HEK293 (cell line): ENCODE measurements around the gene TTYH2.

ENCODE experiments used
- CTCF ChIA-PET: fragments of 350-600 bp; formaldehyde crosslinking; extraction: SDS; loops from one replicate; lab custom pipeline; 2021; ENCODE audit warnings: antibody characterized with exemption; lab: Yijun Ruan, JAX
- POLR2A ChIA-PET: fragments of 300-600 bp; formaldehyde crosslinking; extraction: SDS; loops from one replicate; lab custom pipeline; 2020; ENCODE audit warnings: antibody characterized with exemption, inconsistent platforms; lab: Yijun Ruan, JAX
- H3K27ac ChIP-seq: fragments of 200-500 bp; sonication (Bioruptor generic); 2 replicates; pipeline ENCODE4 v1.5.1; 2014; ENCODE audit warnings: low read depth, low read length, control low read depth, inconsistent platforms; ENCODE audit errors: extremely low read depth
- H3K36me3 ChIP-seq, 2 experiments: fragments of 200-500 bp in 1 of 2; sonication (Bioruptor generic) in 1 of 2; 1 replicate in 1 of 2; 2 replicates in 1 of 2; pipeline ENCODE4 v1.5.1; 2014 to 2017; ENCODE audit warnings: inconsistent platforms in 2 of 2, low read length in 2 of 2; ENCODE audit not compliant: control insufficient read depth in 2 of 2, insufficient read depth in 1 of 2
- H3K4me1 ChIP-seq: fragments of 200-500 bp; sonication (Bioruptor generic); 2 replicates; pipeline ENCODE4 v1.5.1; 2014; ENCODE audit warnings: mild to moderate bottlenecking, low read length, inconsistent platforms; ENCODE audit not compliant: control insufficient read depth, insufficient read depth
- H3K4me3 ChIP-seq: 2 replicates; pipeline ENCODE4 v1.5.1; 2011; ENCODE audit warnings: low read depth, mild to moderate bottlenecking, control low read depth, low read length, moderate library complexity
- H3K9me3 ChIP-seq: fragments of 200-500 bp; sonication (Bioruptor generic); 2 replicates; pipeline ENCODE4 v1.5.1; 2014; ENCODE audit warnings: low read depth, low read length, inconsistent platforms; ENCODE audit not compliant: control insufficient read depth, insufficient read depth
- GLIS1 ChIP-seq: fragments of 450-650 bp; formaldehyde crosslinking; IDR thresholded peaks from 2 replicates; pipeline ENCODE4 v1.5.1; 2016; ENCODE audit warnings: missing biosample characterization, missing genetic modification characterization
- KLF1 ChIP-seq: fragments of 450-650 bp; formaldehyde crosslinking; IDR thresholded peaks from 2 replicates; pipeline ENCODE4 v1.5.1; 2016; ENCODE audit warnings: missing biosample characterization, missing genetic modification characterization
- MYNN ChIP-seq: fragments of 450-650 bp; formaldehyde crosslinking; IDR thresholded peaks from 2 replicates; pipeline ENCODE4 v1.5.1; 2016; ENCODE audit warnings: missing biosample characterization, missing genetic modification characterization, borderline replicate concordance
- REPIN1 ChIP-seq: fragments of 450-650 bp; formaldehyde crosslinking; IDR thresholded peaks from 2 replicates; pipeline ENCODE4 v1.5.1; 2017; ENCODE audit warnings: missing biosample characterization, missing genetic modification characterization, low read depth
- ZBTB17 ChIP-seq: fragments of 450-650 bp; formaldehyde crosslinking; IDR thresholded peaks from 2 replicates; pipeline ENCODE4 v1.5.1; 2016; ENCODE audit warnings: missing biosample characterization, missing genetic modification characterization
- ZIC2 ChIP-seq: fragments of 450-650 bp; formaldehyde crosslinking; IDR thresholded peaks from 2 replicates; pipeline ENCODE4 v1.5.1; 2016; ENCODE audit warnings: missing biosample characterization, missing genetic modification characterization
- ZNF10 ChIP-seq: fragments of 450-650 bp; formaldehyde crosslinking; IDR thresholded peaks from 2 replicates; pipeline ENCODE4 v1.5.1; 2017; ENCODE audit warnings: missing biosample characterization, missing genetic modification characterization
- ZNF175 ChIP-seq: fragments of 450-650 bp; formaldehyde crosslinking; IDR thresholded peaks from 2 replicates; pipeline ENCODE4 v1.5.1; 2016; ENCODE audit warnings: missing biosample characterization, missing genetic modification characterization
- ZNF394 ChIP-seq: fragments of 450-650 bp; formaldehyde crosslinking; IDR thresholded peaks from 2 replicates; pipeline ENCODE4 v1.5.1; 2016; ENCODE audit warnings: missing biosample characterization, missing genetic modification characterization, mild to moderate bottlenecking, moderate library complexity, borderline replicate concordance
- ZNF48 ChIP-seq: fragments of 450-650 bp; formaldehyde crosslinking; IDR thresholded peaks from 2 replicates; pipeline ENCODE4 v1.5.1; 2016; ENCODE audit warnings: missing biosample characterization, missing genetic modification characterization
- ZNF629 ChIP-seq: fragments of 450-650 bp; formaldehyde crosslinking; IDR thresholded peaks from 2 replicates; pipeline ENCODE4 v1.5.1; 2017; ENCODE audit warnings: missing biosample characterization, missing genetic modification characterization
- ZNF701 ChIP-seq: fragments of 450-650 bp; formaldehyde crosslinking; IDR thresholded peaks from 2 replicates; pipeline ENCODE4 v1.5.1; 2016; ENCODE audit warnings: missing biosample characterization, missing genetic modification characterization
- ZNF747 ChIP-seq: fragments of 450-650 bp; formaldehyde crosslinking; IDR thresholded peaks from 2 replicates; pipeline ENCODE4 v1.5.1; 2016; ENCODE audit warnings: missing biosample characterization, missing genetic modification characterization
- ZNF791 ChIP-seq: fragments of 450-650 bp; formaldehyde crosslinking; IDR thresholded peaks from 2 replicates; pipeline ENCODE4 v1.5.1; 2016; ENCODE audit warnings: missing biosample characterization, missing genetic modification characterization
- ZXDB ChIP-seq: fragments of 450-650 bp; formaldehyde crosslinking; IDR thresholded peaks from 2 replicates; pipeline ENCODE4 v1.5.1; 2016; ENCODE audit warnings: missing biosample characterization, missing genetic modification characterization
- TF ChIP-seq, protein P1 (sequence below): fragments of 450-650 bp; formaldehyde crosslinking; IDR thresholded peaks from 2 replicates; pipeline ENCODE4 v1.5.1; 2016; ENCODE audit warnings: missing biosample characterization, missing genetic modification characterization
- TF ChIP-seq, protein P2 (sequence below): fragments of 450-650 bp; formaldehyde crosslinking; conservative IDR thresholded peaks from 2 replicates; pipeline ENCODE4 v1.5.1; 2016; ENCODE audit warnings: low read depth, missing biosample characterization, missing genetic modification characterization
- TF ChIP-seq, protein P3 (sequence below): fragments of 450-650 bp; formaldehyde crosslinking; IDR thresholded peaks from 2 replicates; pipeline ENCODE4; 2016; ENCODE audit warnings: missing biosample characterization, missing genetic modification characterization

TTYH2 gene

DNA sequence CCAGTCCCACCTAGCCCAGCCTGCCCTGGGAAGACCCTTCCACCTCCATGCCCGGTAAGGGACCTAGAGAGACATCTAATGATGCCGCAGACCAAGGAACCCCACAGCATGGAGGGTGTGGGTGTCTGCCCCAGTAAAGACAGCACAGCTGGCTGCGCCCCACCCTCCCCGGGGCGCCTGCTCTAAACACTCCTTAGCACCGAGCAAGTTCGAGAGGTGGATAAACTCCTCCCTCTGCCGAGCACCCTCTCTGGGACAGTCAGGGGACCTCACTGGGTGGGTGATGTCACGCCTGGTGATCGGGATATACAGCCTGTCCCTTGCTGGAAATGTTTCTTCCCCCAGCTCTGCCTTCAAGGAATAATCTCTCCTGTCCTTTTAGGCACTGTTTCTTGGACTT is 43.9 kb downstream of the TTYH2 start:
- no peaks in the 10 kb centered on the region for H3K4me1 ChIP-seq
- no peaks in the 10 kb centered on the region; a peak in 1 of 3 replicates for H3K36me3 ChIP-seq
- no peak overlapping the region for H3K4me3 ChIP-seq
- no peak for TF ChIP-seq ZBTB17
- no peak for TF ChIP-seq ZXDB (tag by site-specific recombination)
- TF ChIP-seq ZNF629 = no peak
- TF ChIP-seq, protein P1, sequence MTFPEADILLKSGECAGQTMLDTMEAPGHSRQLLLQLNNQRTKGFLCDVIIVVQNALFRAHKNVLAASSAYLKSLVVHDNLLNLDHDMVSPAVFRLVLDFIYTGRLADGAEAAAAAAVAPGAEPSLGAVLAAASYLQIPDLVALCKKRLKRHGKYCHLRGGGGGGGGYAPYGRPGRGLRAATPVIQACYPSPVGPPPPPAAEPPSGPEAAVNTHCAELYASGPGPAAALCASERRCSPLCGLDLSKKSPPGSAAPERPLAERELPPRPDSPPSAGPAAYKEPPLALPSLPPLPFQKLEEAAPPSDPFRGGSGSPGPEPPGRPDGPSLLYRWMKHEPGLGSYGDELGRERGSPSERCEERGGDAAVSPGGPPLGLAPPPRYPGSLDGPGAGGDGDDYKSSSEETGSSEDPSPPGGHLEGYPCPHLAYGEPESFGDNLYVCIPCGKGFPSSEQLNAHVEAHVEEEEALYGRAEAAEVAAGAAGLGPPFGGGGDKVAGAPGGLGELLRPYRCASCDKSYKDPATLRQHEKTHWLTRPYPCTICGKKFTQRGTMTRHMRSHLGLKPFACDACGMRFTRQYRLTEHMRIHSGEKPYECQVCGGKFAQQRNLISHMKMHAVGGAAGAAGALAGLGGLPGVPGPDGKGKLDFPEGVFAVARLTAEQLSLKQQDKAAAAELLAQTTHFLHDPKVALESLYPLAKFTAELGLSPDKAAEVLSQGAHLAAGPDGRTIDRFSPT (tag by site-specific recombination) = no peak
- ChIA-PET POLR2A (no interaction called here), CTCF (interaction anchor here (0.8 kb wide), 1 partner anchor 43 kb away, joined by 3 read pairs; no protein-coding TSS in a partner anchor)
- no peaks in the 10 kb centered on the region for H3K9me3 ChIP-seq
- no peak overlapping the region for H3K27ac ChIP-seq

DNA sequence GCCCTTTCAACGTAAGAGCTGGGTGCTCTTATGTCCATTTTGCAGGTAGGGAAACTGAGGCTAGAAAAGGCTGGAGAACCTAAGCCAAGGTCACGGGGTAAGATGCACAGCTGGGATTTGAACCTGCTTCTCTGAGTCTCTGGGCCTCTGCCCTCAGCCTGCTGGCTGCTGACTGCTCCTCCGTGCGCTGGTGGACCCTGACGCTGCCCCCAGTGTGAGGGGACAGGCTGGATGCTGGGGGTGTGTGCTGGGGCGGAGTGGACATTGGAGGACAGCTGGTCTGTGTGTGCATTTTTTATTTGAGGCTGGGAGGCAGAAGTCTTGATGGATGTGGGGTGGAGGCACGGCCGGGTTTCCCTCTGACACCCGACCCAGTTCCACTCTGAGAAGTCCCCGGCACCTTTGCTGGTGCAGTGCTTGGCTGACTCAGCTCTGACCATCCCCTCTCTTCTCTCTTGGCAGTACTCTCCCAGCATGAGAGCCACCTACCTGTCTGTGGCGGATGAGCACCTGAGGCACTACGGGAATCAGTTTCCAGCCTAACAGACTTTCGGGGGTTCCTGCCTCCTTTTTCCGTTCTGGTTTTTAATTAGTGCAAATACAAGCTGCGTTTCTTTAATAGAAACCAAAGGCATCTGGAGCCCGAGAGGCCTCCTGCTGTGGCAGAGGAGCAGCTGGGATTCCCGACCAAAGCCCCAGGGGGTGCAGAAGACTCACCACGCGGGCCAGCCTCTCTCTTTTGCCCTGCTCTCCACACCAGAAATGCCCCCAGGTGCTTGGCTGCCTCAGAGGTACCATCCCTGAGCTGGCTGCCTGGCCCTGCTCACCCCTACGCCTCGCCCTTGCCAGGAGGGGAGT is 46.5 kb downstream of the TTYH2 start:
- no peak overlapping the region for H3K27ac ChIP-seq
- POLR2A ChIA-PET = no interaction called here
- TF ChIP-seq REPIN1 (no peak), MYNN (tag by site-specific recombination) (no peak), ZNF394 (tag by site-specific recombination) (peak; percentile 60; the same call in 1 of the 2 replicates), ZIC2 (peak; percentile 72), ZNF48 (tag by site-specific recombination) (no peak), GLIS1 (tag by site-specific recombination) (peak; percentile 85), ZNF175 (tag by site-specific recombination) (no peak), ZNF747 (no peak), ZNF10 (tag by site-specific recombination) (no peak), ZNF791 (tag by site-specific recombination) (no peak), ZNF701 (tag by site-specific recombination) (no peak), KLF1 (tag by site-specific recombination) (no peak)
- TF ChIP-seq, protein P2, sequence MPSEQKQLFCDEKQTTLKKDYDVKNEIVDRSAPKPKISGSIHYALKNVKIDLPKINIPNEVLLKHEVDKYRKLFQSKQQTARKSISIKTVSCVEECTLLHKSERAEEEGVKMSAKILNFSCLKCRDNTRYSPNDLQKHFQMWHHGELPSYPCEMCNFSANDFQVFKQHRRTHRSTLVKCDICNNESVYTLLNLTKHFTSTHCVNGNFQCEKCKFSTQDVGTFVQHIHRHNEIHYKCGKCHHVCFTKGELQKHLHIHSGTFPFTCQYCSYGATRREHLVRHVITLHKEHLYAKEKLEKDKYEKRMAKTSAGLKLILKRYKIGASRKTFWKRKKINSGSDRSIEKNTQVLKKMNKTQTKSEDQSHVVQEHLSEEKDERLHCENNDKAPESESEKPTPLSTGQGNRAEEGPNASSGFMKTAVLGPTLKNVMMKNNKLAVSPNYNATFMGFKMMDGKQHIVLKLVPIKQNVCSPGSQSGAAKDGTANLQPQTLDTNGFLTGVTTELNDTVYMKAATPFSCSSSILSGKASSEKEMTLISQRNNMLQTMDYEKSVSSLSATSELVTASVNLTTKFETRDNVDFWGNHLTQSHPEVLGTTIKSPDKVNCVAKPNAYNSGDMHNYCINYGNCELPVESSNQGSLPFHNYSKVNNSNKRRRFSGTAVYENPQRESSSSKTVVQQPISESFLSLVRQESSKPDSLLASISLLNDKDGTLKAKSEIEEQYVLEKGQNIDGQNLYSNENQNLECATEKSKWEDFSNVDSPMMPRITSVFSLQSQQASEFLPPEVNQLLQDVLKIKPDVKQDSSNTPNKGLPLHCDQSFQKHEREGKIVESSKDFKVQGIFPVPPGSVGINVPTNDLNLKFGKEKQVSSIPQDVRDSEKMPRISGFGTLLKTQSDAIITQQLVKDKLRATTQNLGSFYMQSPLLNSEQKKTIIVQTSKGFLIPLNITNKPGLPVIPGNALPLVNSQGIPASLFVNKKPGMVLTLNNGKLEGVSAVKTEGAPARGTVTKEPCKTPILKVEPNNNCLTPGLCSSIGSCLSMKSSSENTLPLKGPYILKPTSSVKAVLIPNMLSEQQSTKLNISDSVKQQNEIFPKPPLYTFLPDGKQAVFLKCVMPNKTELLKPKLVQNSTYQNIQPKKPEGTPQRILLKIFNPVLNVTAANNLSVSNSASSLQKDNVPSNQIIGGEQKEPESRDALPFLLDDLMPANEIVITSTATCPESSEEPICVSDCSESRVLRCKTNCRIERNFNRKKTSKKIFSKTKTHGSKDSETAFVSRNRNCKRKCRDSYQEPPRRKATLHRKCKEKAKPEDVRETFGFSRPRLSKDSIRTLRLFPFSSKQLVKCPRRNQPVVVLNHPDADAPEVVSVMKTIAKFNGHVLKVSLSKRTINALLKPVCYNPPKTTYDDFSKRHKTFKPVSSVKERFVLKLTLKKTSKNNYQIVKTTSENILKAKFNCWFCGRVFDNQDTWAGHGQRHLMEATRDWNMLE = no peak
- TF ChIP-seq, protein P3, sequence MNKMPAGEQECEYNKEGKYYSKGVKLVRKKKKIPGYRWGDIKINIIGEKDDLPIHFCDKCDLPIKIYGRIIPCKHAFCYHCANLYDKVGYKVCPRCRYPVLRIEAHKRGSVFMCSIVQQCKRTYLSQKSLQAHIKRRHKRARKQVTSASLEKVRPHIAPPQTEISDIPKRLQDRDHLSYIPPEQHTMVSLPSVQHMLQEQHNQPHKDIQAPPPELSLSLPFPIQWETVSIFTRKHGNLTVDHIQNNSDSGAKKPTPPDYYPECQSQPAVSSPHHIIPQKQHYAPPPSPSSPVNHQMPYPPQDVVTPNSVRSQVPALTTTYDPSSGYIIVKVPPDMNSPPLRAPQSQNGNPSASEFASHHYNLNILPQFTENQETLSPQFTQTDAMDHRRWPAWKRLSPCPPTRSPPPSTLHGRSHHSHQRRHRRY (tag by site-specific recombination) = no peak
- CTCF ChIA-PET = interaction anchor here (0.6 to 1.5 kb wide), 3 partner anchors 28 to 60 kb away, joined by 3 to 10 read pairs (median 5); no protein-coding TSS in a partner anchor
- no peaks in the 10 kb centered on the region; a peak in 1 of 3 replicates for H3K36me3 ChIP-seq
- no peaks in the 10 kb centered on the region for H3K9me3 ChIP-seq
- H3K4me3 ChIP-seq = no peak overlapping the region
- H3K4me1 ChIP-seq = no peaks in the 10 kb centered on the region
